ENCODE measurements around the gene PFAS.
"Not testable (repeated sequence)": the region's sequence is repeated elsewhere in the genome, so short reads cannot be mapped to it uniquely, and the experiment has no call there.

The PFAS gene

DNA sequence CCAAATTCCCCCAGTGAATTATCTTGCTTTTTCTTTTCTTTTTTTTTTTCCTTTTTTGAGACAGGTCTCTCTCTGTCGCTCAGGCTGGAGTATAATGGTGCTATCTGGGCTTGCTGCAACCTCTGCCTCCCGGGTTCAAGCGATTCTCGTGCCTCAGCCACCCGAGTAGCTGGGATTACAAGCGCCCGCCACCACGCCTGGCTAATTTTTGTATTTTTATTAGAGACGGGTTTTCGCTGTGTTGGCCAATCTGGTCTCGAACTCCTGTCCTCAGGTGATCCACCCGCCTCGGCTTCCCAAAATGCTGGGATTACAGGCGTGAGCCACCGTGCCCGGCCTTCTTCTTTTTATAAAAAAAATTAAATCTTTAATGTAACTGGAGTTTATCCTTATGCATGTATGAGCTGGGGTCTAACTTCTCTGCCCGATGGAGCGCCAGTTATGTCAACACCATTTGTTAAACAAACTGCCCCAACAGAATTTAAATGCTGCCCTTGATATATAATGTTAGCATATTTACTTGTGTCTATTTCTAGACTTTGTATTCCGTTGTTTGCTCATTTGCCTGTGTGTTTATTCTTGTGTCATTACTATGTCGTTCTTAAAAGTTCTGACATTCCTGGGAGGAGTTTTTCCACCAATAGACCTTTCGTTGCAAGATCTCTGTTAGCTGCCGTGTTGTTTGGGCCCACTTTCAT is 38.2 kb upstream of the PFAS start:
- TF ChIP-seq, protein P1, sequence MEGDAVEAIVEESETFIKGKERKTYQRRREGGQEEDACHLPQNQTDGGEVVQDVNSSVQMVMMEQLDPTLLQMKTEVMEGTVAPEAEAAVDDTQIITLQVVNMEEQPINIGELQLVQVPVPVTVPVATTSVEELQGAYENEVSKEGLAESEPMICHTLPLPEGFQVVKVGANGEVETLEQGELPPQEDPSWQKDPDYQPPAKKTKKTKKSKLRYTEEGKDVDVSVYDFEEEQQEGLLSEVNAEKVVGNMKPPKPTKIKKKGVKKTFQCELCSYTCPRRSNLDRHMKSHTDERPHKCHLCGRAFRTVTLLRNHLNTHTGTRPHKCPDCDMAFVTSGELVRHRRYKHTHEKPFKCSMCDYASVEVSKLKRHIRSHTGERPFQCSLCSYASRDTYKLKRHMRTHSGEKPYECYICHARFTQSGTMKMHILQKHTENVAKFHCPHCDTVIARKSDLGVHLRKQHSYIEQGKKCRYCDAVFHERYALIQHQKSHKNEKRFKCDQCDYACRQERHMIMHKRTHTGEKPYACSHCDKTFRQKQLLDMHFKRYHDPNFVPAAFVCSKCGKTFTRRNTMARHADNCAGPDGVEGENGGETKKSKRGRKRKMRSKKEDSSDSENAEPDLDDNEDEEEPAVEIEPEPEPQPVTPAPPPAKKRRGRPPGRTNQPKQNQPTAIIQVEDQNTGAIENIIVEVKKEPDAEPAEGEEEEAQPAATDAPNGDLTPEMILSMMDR (conservative IDR thresholded peaks at IDR 0.05; ENCODE audit: low read depth) = no peak
- ChIA-PET POLR2A (ENCODE audit: low non-redundant PET) (interaction anchor here (0.7 to 1.5 kb wide), 4 partner anchors 19 to 244 kb away, joined by 3 to 6 read pairs (median 4); no protein-coding TSS in a partner anchor), CTCF (interaction anchor here (0.6 kb wide), 1 partner anchor 150 kb away, joined by 6 read pairs; no protein-coding TSS in a partner anchor)
- no peak for DNase-seq (ENCODE audit: low spot score)
- peak overlapping the region; percentile 91 for H3K27ac ChIP-seq

GRCh38 chr17:8212312-8213180 is 36.5 kb upstream of the PFAS start:
- ChIA-PET CTCF (interaction anchor here (0.6 to 1.3 kb wide), 2 partner anchors 74 to 680 kb away, joined by 3 to 5 read pairs; no protein-coding TSS in a partner anchor), POLR2A (ENCODE audit: low non-redundant PET) (no interaction called here)
- H3K27ac ChIP-seq = no peak overlapping the region
- no peak for DNase-seq (ENCODE audit: low spot score)
- TF ChIP-seq, protein P1 (conservative IDR thresholded peaks at IDR 0.05; ENCODE audit: low read depth) = no peak

GRCh38 chr17:8214000-8214399 is 35.1 kb upstream of the PFAS start:
- CTCF ChIA-PET = interaction anchor here (1.3 kb wide), 1 partner anchor 76 kb away, joined by 5 read pairs; no protein-coding TSS in a partner anchor
- POLR2A ChIA-PET (ENCODE audit: low non-redundant PET); DNase-seq (ENCODE audit: low spot score); H3K27ac ChIP-seq: not testable (repeated sequence)

- POLR2A ChIA-PET (ENCODE audit: low non-redundant PET) = interaction anchor here (0.7 to 0.9 kb wide), 2 partner anchors 11 to 29 kb away, joined by 4 read pairs; no protein-coding TSS in a partner anchor
- peak overlapping the region; percentile 99 for H3K27ac ChIP-seq
- TF ChIP-seq, protein P1 (conservative IDR thresholded peaks at IDR 0.05; ENCODE audit: low read depth) = no peak
- DNase-seq (ENCODE audit: low spot score) = peak; percentile 88
- CTCF ChIA-PET = interaction anchor here (0.8 to 2.2 kb wide), 6 partner anchors 26 to 135 kb away, joined by 3 to 8 read pairs (median 4); partner anchors contain the start of gene ALOXE3
Observed at GRCh38 chr17:8220783-8221662, 28.1 kb upstream of the PFAS start.

DNA sequence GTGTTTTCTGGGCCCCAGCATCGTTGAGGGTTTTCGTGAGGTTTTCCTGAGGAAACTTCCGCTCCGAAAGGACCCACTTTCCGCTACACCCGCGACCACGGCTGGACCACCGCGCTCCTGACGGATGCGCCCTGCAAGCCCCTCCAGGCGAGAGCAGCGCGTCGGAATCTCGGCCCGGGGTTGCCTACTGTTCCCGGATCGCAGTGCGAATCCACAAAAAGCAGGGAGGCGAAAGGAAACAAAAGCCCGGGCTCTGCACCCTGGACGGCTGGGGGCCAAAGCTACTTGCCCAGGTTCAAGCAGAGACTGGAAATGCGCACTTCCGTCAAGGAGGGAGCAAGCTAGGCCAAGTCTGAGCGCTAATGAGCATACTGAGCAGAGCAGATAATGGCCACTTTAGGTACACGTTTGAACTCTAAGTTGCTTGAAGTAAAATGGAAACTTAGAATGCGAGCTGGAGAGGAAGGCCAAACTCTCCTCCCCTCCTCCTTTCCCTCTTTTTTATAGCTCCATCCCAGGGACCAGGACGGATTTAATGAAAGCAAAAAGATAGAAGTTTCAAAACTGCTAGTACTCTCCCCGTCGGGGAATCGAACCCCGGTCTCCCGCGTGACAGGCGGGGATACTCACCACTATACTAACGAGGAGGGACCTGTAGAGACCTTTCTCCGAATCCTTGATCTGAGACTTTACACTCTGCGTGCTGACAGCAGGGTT is 27.3 kb upstream of the PFAS start:
- H3K27ac ChIP-seq = peak overlapping the region; percentile 99
- TF ChIP-seq, protein P1 (conservative IDR thresholded peaks at IDR 0.05; ENCODE audit: low read depth) = no peak
- POLR2A ChIA-PET (ENCODE audit: low non-redundant PET) = interaction anchor here (0.6 to 1.2 kb wide), 4 partner anchors 12 to 73 kb away, joined by 4 to 6 read pairs (median 4); partner anchors contain the start of gene SLC25A35
- CTCF ChIA-PET = interaction anchor here (0.6 to 2.2 kb wide), 6 partner anchors 25 to 231 kb away, joined by 3 to 8 read pairs (median 4); partner anchors contain the start of gene ALOXE3
- DNase-seq (ENCODE audit: low spot score) = peak; percentile 81

DNA sequence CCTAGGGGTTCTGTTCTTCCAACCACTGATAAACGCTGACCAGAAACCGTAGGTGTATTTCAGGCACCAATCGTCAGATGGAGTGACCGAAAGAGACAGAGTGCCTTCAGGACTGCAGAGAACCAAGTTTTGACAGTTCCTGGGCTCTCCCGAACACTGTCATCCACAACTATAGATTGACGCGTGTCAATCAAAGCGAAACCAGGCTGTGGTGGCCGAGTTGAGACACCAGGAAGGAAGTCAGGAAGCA is 26.8 kb upstream of the PFAS start:
- TF ChIP-seq, protein P1 (conservative IDR thresholded peaks at IDR 0.05; ENCODE audit: low read depth) = no peak
- H3K27ac ChIP-seq = peak overlapping the region; percentile 99
- CTCF ChIA-PET = interaction anchor here (0.6 to 2.2 kb wide), 3 partner anchors 84 to 107 kb away, joined by 3 to 8 read pairs (median 4); no protein-coding TSS in a partner anchor
- POLR2A ChIA-PET (ENCODE audit: low non-redundant PET) = interaction anchor here (0.6 to 1.2 kb wide), 3 partner anchors 25 to 73 kb away, joined by 4 to 6 read pairs (median 6); partner anchors contain the start of genes CTC1 and SLC25A35
- DNase-seq (ENCODE audit: low spot score) = no peak
